AG04450 (cell line): ENCODE data around the gene SLC23A2. TPM values are rescaled to one million over a fixed set of nuclear protein-coding genes. Genes with fewer than 3 reads are reported as not detected.

ENCODE experiments used
- CTCF ChIA-PET: fragments of 300-600, 350-600 bp; formaldehyde crosslinking; extraction: SDS; loops from one replicate; lab custom pipeline; 2022; ENCODE audit warnings: antibody characterized with exemption, inconsistent platforms; lab: Charles Lee
- POLR2A ChIA-PET: fragments of 350-600 bp; formaldehyde crosslinking; extraction: SDS; loops from one replicate; lab custom pipeline; 2021; ENCODE audit warnings: antibody characterized with exemption, inconsistent platforms; lab: Yijun Ruan, JAX
- DNase-seq: peaks from one replicate; pipeline ENCODE4 v3.0.0-alpha.2; 2011; ENCODE audit warnings: low read depth, low spot score
- H3K27ac ChIP-seq: one replicate; pipeline ENCODE4 v1.5.1; 2012; ENCODE audit warnings: low read depth, low read length, control low read depth
- H3K27me3 ChIP-seq: one replicate; pipeline ENCODE4 v1.6.0; 2012; ENCODE audit warnings: low read length; ENCODE audit not compliant: control insufficient read depth, insufficient read depth
- H3K4me3 ChIP-seq: 2 replicates; pipeline ENCODE4 v1.5.1; 2011; ENCODE audit warnings: mild to moderate bottlenecking, low read depth, low read length, control low read depth
- H3K9me3 ChIP-seq: 2 replicates; pipeline ENCODE4 v1.5.1; 2012; ENCODE audit warnings: low read length; ENCODE audit not compliant: control insufficient read depth, insufficient read depth
- polyA plus RNA-seq: library from polyadenylated mRNA; depleted of rRNA; stranded (reverse); fragments of >200 nt; gene quantifications from 2 replicates; pipeline ENCODE4 v1.2.3, GENCODE V29; 2011
- TF ChIP-seq, protein P1 (sequence below): IDR thresholded peaks from 2 replicates; pipeline ENCODE4 v1.5.1; 2011; ENCODE audit warnings: low read depth, low read length, control low read depth, inconsistent platforms

SLC23A2 gene
- polyA plus RNA-seq, 1 experiment, result 17.9 TPM

DNA sequence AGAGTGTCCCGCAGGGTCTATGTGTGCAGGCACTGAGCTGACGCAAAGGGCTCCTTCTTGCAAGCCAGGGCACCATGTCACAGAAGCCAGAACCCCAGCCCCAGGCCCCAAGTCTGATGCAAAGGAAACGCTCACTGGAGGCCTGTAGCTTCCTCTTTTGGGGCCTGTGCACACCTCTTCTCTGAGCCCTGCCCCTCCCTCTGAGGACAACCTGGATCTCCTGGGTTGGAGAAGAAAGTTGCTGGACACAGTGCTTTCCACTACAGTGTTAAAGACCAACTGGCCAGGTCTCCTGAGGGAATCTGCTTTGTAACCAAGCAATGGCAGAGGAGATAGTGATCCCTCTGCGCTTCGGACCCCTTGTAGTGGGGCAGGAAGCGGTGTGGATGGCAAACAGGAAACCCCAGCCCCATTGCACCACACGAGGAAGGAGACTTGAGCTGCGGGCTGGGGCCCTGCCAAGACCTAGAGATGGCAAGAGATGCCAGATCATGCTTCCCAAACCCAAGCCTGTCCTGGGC, 189.6 kb downstream of the SLC23A2 start:
- TF ChIP-seq, protein P1, sequence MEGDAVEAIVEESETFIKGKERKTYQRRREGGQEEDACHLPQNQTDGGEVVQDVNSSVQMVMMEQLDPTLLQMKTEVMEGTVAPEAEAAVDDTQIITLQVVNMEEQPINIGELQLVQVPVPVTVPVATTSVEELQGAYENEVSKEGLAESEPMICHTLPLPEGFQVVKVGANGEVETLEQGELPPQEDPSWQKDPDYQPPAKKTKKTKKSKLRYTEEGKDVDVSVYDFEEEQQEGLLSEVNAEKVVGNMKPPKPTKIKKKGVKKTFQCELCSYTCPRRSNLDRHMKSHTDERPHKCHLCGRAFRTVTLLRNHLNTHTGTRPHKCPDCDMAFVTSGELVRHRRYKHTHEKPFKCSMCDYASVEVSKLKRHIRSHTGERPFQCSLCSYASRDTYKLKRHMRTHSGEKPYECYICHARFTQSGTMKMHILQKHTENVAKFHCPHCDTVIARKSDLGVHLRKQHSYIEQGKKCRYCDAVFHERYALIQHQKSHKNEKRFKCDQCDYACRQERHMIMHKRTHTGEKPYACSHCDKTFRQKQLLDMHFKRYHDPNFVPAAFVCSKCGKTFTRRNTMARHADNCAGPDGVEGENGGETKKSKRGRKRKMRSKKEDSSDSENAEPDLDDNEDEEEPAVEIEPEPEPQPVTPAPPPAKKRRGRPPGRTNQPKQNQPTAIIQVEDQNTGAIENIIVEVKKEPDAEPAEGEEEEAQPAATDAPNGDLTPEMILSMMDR, result no peak
- no peak for DNase-seq
- Histone ChIP-seq H3K9me3 (no peaks in the 10 kb centered on the region; the same call in 1 of the 2 replicates), H3K4me3 (no peak overlapping the region), H3K27me3 (peaks cover 15% of the 10 kb centered on the region), H3K27ac (no peak overlapping the region)
- ChIA-PET CTCF (no interaction called here), POLR2A (no interaction called here)

DNA sequence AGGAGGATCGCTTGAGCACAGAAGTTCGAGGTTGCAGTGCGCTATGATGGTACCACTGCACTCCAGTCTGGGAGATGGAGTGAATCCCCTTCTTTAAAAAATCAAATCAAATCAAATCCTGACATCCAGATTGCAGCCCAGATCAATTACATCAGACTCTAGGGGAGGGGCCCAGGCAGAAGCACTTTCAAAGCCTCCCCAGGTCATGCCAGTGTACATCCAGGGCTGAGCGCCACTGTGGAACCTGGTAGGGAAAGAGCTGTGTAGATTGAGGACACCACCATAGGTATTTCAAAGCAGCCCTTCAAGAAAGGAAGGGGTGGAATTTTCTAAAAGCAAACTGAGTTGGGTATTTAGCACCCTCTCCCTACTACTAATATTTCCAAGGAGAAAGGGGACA, 190.1 kb downstream of the SLC23A2 start:
- Histone ChIP-seq H3K4me3 (no peak overlapping the region), H3K9me3 (no peaks in the 10 kb centered on the region; the same call in 1 of the 2 replicates), H3K27me3 (peaks cover 15% of the 10 kb centered on the region), H3K27ac (no peak overlapping the region)
- ChIA-PET POLR2A (no interaction called here), CTCF (no interaction called here)
- TF ChIP-seq, protein P1, result no peak
- DNase-seq, result no peak

DNA sequence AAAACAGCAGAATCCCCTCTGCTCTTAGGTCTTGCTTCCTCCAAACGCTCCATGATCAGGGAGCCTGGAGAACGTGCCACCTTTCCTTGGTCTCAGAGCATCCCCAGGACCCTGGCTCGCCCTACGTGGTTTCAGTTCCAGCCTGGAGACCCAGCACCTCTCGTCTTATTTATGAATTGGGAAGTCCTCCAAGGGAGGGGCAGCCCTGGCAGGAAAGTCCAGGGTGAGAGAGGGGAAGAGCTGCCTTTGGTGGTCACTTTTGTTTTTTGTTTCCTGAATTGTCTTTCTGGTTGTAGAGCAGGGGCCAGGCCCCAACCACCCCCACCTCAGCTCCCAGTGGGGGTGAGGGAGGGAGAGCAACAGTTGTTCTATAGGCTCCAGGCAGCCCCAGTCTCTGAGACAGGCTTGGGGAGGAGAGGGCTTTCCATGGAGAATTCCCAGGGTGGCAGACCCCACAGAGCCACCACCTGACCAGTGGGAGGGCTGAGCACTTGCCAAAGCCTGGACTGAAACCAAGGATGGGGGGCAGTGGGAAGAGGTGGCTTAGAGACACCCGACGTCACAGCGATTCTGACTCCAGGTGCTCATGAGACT, 190.8 kb downstream of the SLC23A2 start:
- DNase-seq, result no peak
- Histone ChIP-seq H3K27me3 (peaks cover 15% of the 10 kb centered on the region), H3K4me3 (no peak overlapping the region), H3K9me3 (no peaks in the 10 kb centered on the region; the same call in 1 of the 2 replicates), H3K27ac (no peak overlapping the region)
- ChIA-PET POLR2A (no interaction called here), CTCF (no interaction called here)
- TF ChIP-seq, protein P1, result no peak

DNA sequence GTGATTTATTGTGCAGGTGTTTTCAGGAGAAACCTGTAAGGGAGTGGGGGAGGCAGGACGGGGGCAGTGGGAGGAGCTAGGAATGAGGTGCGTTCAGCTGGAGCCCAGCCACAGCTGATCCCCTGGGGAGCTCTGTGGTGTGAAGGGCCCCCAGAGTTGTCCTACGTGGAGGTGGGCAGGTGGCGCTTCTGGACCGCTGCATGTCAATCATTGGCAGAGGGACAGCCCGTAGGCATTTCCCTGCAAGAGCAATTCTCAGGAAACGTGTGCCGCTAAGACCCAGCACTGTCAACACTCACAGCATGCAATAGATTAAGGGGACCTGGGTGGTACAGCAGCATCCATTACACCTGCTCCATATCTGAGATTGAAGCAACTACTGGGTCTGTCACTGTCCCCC, 191.6 kb downstream of the SLC23A2 start:
- Histone ChIP-seq H3K9me3 (no peaks in the 10 kb centered on the region; the same call in 1 of the 2 replicates), H3K27ac (no peak overlapping the region), H3K4me3 (no peak overlapping the region), H3K27me3 (peaks cover 15% of the 10 kb centered on the region)
- ChIA-PET CTCF (no interaction called here), POLR2A (no interaction called here)
- TF ChIP-seq, protein P1, result no peak
- DNase-seq, result no peak

DNA sequence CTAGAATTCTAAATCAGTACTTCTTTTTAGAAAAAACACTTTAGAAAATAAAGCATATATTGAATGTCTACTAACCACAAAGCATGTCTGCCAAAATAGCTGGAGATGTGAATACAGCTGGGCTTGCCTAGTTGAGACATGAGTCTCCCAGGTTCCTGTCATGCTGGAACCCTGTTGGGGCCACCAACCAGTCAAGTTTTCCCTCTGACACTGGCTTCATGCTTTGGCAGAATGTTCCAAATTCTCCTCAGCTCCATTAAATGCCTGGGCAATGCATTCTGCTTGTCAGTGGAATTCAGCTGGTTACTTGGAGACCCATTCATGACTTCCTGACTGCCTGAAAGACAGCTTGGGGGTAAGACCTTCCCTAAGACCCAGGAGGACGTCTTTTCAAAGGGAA, 192.4 kb downstream of the SLC23A2 start:
- no peak for DNase-seq
- Histone ChIP-seq H3K27me3 (peaks cover 15% of the 10 kb centered on the region), H3K27ac (no peak overlapping the region), H3K9me3 (no peaks in the 10 kb centered on the region; the same call in 1 of the 2 replicates), H3K4me3 (no peak overlapping the region)
- POLR2A ChIA-PET, result no interaction called here
- CTCF ChIA-PET, result no interaction called here
- TF ChIP-seq, protein P1, result no peak
